Purkinje cell (primary cell): ENCODE measurements around the gene PXK. TPM values are rescaled to one million over a fixed set of nuclear protein-coding genes. Genes with fewer than 3 reads are reported as not detected.

Experiments
- polyA plus RNA-seq: library from polyadenylated mRNA; unstranded; fragments of >200 nt; fragmentation: Nextera tagmentation; gene quantifications from 2 replicates; pipeline ENCODE4 v1.2.1, GENCODE V29; 2014

PXK gene
- polyA plus RNA-seq, result 19.6 and 20.2 TPM in 2 replicates

GRCh38 chr3:58332575-58333188 is at the start of gene PXK:
Gene PXK (plus strand): TSS chr3:58332892. CDS start chr3:58332989, 97 bp downstream.

GRCh38 chr3:58305882-58306711 is 26.6 kb upstream of the PXK start, which contains the start of the genes HTD2 and RPP14:
Gene HTD2 (plus strand): TSS chr3:58306520. CDS start chr3:58317614, 11,094 bp downstream.
Gene RPP14 (plus strand): TSS chr3:58306245. CDS start chr3:58310330, 4,085 bp downstream.

DNA sequence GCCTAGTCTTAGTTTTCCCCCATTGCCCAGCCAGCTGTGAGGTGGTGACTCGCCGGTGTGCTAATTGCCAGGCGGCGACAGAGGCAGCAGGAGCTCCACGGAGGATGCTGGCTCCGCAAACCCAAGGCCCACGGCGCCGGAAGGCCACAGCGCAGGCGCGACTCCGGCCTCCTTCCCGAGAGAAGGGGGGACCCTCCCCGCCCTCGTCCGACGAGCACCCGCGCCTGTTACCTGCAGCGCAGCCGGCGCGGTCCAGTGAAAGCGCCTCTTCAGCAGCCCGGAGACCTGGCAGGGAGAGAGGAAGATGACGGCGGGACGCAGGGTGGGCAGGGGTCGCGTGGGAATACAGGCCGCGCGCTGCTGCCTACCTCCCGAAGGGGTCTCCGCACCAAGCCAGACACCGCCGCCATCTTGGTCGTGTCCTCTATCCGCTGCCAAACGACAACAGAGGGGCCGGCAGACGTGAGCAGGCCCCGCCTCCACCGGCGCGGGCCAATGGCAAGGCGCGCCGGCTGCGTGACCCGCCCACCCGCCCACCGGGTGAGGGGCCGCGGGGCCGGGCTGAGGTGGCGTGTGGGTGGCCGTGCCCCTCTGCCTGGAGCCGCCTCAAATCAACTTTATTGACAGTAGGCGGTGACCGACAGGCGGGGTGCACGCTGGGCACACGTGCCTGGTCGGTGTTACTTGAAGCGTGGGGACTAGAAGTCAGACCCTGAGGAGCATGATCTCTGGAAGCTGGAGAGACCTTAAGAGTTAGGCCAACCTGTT is 100.9 kb downstream of the PXK start, which contains the start of gene PDHB:
PDHB (minus strand) TSS at position 433 of the 768 bp plus-strand sequence; CDS start at position 410, 23 bp downstream.

Other genes starting within 250 kb of the PXK start
- not detected in 2 replicates for gene DNASE1L3, start 121.9 kb upstream of the PXK start, polyA plus RNA-seq
- gene ABHD6, start 95.1 kb upstream of the PXK start, polyA plus RNA-seq, result 40.2 and 53.3 TPM in 2 replicates
- gene RPP14, start 26.6 kb upstream of the PXK start, polyA plus RNA-seq, result 11.1 and 14.9 TPM in 2 replicates
- gene HTD2, start 26.4 kb upstream of the PXK start, polyA plus RNA-seq, result 17.9 and 26.9 TPM in 2 replicates
- 253 and 346 TPM in 2 replicates for gene PDHB, start 100.9 kb downstream of the PXK start, polyA plus RNA-seq
- gene KCTD6, start 159.2 kb downstream of the PXK start, polyA plus RNA-seq, result 55.9 and 60.2 TPM in 2 replicates
- gene ACOX2, start 204.3 kb downstream of the PXK start, polyA plus RNA-seq, result 1.3 and 2.4 TPM in 2 replicates
- 13.8 and 16.7 TPM in 2 replicates for gene FAM107A, start 244.5 kb downstream of the PXK start, polyA plus RNA-seq